ENCODE measurements around the gene FUBP1.
"Not testable (repeated sequence)": the region's sequence is repeated elsewhere in the genome, so short reads cannot be mapped to it uniquely, and the experiment has no call there.

FUBP1 gene

GRCh38 chr1:77942400-77943140, 36.3 kb downstream of the FUBP1 start:
- DNase-seq = no peak

GRCh38 chr1:77940921-77941570, 37.8 kb downstream of the FUBP1 start:
- no peak for DNase-seq

GRCh38 chr1:77938651-77939050, 40.2 kb downstream of the FUBP1 start:
- DNase-seq = no peak

- DNase-seq = no peak
Observed at GRCh38 chr1:77929806-77930205, 49.1 kb downstream of the FUBP1 start.

- DNase-seq = no peak
Observed at GRCh38 chr1:77927414-77927813, 51.5 kb downstream of the FUBP1 start.

GRCh38 chr1:77926561-77927357, 52.1 kb downstream of the FUBP1 start:
- DNase-seq = peak; percentile 53

GRCh38 chr1:77925956-77926355, 52.9 kb downstream of the FUBP1 start:
- DNase-seq = no peak

GRCh38 chr1:77925518-77925917, 53.4 kb downstream of the FUBP1 start:
- no peak for DNase-seq

GRCh38 chr1:77918918-77919317, 60.0 kb downstream of the FUBP1 start:
- DNase-seq = not testable (repeated sequence)

- DNase-seq = no peak
Observed at GRCh38 chr1:77910116-77910515, 68.8 kb downstream of the FUBP1 start.

- DNase-seq = no peak
Observed at GRCh38 chr1:77906624-77907023, 72.2 kb downstream of the FUBP1 start.

GRCh38 chr1:77906019-77906545, 72.8 kb downstream of the FUBP1 start:
- no peak for DNase-seq

GRCh38 chr1:77905603-77906002, 73.3 kb downstream of the FUBP1 start:
- no peak for DNase-seq

GRCh38 chr1:77900687-77901293, 78.1 kb downstream of the FUBP1 start:
- DNase-seq = peak; percentile 19

GRCh38 chr1:77899647-77900320, 79.1 kb downstream of the FUBP1 start:
- DNase-seq = no peak
